GM18499 (cell line): ENCODE data around the gene CYFIP2.
"Not testable (repeated sequence)": the region's sequence is repeated elsewhere in the genome, so short reads cannot be mapped to it uniquely, and the experiment has no call there.

Experiments used
- ATAC-seq: cut with Tn5 transposase; IDR thresholded peaks from one replicate; pipeline ENCODE4 v1.9.1; 2021; ENCODE audit warnings: moderate number of reproducible peaks; ENCODE audit not compliant: insufficient read depth, unreplicated experiment

The CYFIP2 gene

GRCh38 chr5:157382996-157383800 lies 117.3 kb downstream of the CYFIP2 start:
- no peak for ATAC-seq

- no peak for ATAC-seq
These were observed 119.2 kb downstream of the CYFIP2 start for GRCh38 chr5:157384971-157385709.

GRCh38 chr5:157387041-157387563 lies 121.2 kb downstream of the CYFIP2 start:
- no peak for ATAC-seq

GRCh38 chr5:157387683-157388093 lies 121.8 kb downstream of the CYFIP2 start:
- ATAC-seq, result no peak

- ATAC-seq, result no peak
These were observed 122.3 kb downstream of the CYFIP2 start for GRCh38 chr5:157388111-157388710.

GRCh38 chr5:157389103-157389502 lies 123.2 kb downstream of the CYFIP2 start:
- no peak for ATAC-seq

GRCh38 chr5:157390133-157390532 lies 124.2 kb downstream of the CYFIP2 start:
- ATAC-seq, result no peak

- no peak for ATAC-seq
These were observed 124.8 kb downstream of the CYFIP2 start for GRCh38 chr5:157390551-157391297.

- ATAC-seq, result no peak
These were observed 132.4 kb downstream of the CYFIP2 start for GRCh38 chr5:157398305-157398704.

GRCh38 chr5:157400741-157401495 lies 135.0 kb downstream of the CYFIP2 start:
- no peak for ATAC-seq

GRCh38 chr5:157415838-157416237 lies 149.9 kb downstream of the CYFIP2 start:
- ATAC-seq, result no peak

GRCh38 chr5:157419521-157419920 lies 153.6 kb downstream of the CYFIP2 start:
- ATAC-seq, result not testable (repeated sequence)

GRCh38 chr5:157429920-157430319 lies 164.0 kb downstream of the CYFIP2 start:
- ATAC-seq, result not testable (repeated sequence)

GRCh38 chr5:157431544-157432200 lies 165.7 kb downstream of the CYFIP2 start:
- ATAC-seq, result no peak

GRCh38 chr5:157434096-157434495 lies 168.2 kb downstream of the CYFIP2 start:
- no peak for ATAC-seq

GRCh38 chr5:157443041-157443549 lies 177.2 kb downstream of the CYFIP2 start:
- no peak for ATAC-seq

GRCh38 chr5:157444224-157444623 lies 178.3 kb downstream of the CYFIP2 start:
- no peak for ATAC-seq
